ENCODE data around the gene PLCD1. TPM values are rescaled to one million over a fixed set of nuclear protein-coding genes. Genes with fewer than 3 reads are reported as not detected.

PLCD1 gene
- polyA plus RNA-seq, 3 donors from 2014 or later, result 11.6 to 18.0 (median 12.1) TPM

DNA sequence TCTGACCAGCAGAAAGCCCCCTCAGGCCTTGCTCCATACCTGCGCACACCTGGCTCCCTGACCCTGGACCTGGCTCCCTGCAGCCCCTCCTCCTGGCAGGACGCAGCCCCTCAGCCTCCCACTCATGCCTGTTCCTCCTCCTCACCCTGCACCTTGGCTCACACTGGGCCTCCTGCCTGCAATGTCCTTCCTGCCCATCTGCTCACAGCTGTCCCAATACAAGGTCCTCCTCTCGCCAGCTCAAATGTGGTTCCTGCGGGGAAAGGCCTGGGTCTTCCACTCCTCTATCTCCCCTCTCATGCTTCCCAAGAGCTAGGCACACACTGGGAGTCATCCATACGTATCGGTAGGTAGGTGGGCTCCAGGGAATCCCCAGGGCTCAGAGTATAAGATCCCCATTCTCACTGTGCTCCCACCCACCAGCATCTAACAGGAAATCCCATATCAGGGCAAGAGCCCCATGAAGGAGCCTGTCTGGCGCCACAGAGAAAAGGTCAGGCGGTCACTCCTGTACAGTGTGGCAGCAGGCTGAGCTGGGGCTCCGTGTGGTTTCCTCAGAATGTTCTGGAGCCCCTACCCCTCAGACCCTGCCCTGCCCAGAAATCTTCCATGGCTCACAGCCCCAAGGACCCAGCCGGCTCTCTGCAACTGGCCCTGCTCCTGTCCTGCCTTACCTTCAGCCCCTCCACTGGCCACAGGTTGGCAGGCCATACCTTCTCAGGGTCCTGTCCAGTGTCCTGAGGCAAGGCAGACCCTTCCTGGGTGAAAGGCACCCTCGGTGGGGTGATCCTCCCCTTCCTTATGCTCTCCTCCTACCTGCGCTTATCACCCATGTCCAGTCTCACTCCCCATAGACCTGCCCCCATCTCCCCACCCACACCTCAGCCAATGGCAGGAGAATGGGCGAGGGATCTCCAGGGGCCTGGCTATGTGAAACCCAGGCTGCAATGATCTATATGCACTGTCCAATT is 10.9 kb downstream of the PLCD1 start:
- Mint-ChIP-seq H3K27ac (peak overlapping the region in 1 of 6 donors; percentile 69), H3K4me1 (peaks cover 9 to 10% of the 10 kb centered on the region in 2 donors), H3K27me3 (ENCODE audit: low read depth in 3 of 3) (peaks cover 0 to 4% (median 0%) of the 10 kb centered on the region in 3 donors), H3K36me3 (peaks cover 32 to 38% (median 32%) of the 10 kb centered on the region in 3 donors), H3K9me3 (no peaks in the 10 kb centered on the region), H3K4me3 (no peak overlapping the region)
- no peak for DNase-seq

DNA sequence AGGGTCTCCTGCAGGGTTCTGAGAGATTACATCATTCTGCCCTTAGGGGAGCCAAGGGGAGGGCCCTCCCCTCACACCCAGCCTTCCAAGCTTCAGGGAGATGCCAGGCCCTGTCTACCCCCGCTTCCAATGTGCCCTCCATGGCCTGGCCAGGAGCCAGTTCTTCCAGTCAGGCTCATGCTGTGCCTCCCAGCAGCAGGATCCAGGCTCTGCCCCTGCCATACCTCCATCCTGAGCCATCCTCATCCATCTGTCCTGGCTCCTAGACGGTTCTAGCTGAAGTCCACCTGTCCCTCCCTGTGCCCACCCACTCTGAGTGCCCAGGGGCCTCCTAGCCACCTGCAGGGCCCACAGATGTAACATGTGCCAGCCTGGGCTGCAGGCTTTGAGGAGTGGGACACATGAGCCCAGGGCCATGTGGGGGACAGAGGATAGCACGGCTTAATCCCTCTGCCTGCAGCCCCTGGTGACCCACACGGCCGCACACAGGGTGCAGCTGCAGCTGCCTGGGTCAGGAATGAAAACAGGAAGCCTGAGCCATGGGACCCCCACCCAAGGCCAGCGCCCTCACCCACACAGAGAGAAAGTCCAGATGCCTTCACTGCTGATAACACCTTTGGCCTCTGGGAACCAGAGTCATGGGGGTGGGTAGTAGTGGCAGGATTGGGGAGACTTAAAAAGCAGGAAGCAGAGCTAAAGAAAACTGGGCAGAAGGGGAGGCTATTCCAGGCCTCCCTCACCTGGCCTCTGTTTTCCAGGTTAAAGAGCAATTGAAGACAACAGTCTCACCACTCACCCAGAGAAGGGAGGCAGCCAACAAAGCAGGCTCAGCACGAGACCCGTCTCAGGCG is 11.8 kb downstream of the PLCD1 start:
- peaks cover 33 to 38% (median 35%) of the 10 kb centered on the region in 3 donors for H3K36me3 Mint-ChIP-seq
- peaks cover 0 to 4% (median 0%) of the 10 kb centered on the region in 3 donors for H3K27me3 Mint-ChIP-seq (ENCODE audit: low read depth in 3 of 3)
- no peak overlapping the region for H3K27ac Mint-ChIP-seq
- H3K9me3 Mint-ChIP-seq, result no peaks in the 10 kb centered on the region
- H3K4me1 Mint-ChIP-seq, result peaks cover 0 to 3% of the 10 kb centered on the region in 2 donors
- no peak for DNase-seq
- H3K4me3 Mint-ChIP-seq, result no peak overlapping the region

DNA sequence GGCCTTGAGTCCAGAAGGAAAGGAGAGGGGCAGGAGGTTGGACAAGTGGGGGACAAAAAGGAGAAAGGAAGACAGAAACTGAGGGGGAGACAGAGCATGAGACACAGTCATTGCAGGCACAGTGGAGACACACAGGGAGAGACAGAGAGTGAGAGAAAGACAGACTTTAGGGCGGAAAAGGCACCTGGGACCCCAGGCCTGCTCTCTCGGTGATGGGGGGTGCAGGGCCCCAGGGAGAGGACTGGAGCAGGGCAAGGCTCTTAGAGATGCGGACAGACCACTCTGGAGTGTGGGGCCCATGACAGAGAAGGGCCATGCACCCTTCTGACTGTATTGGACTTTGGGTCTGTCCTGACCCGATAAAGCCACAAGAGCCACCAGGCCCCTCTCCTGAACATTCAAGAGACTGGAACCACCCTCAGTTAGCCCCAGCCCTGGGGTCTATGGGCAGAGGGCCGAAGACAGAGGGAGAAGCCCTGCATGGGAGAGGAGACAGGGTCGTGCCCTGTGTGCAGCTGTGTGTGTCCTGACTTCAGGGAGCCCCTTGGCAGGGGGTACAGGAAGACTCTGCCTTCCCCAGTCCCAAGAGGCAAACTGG is 12.5 kb downstream of the PLCD1 start:
- no peak overlapping the region for H3K27ac Mint-ChIP-seq

DNA sequence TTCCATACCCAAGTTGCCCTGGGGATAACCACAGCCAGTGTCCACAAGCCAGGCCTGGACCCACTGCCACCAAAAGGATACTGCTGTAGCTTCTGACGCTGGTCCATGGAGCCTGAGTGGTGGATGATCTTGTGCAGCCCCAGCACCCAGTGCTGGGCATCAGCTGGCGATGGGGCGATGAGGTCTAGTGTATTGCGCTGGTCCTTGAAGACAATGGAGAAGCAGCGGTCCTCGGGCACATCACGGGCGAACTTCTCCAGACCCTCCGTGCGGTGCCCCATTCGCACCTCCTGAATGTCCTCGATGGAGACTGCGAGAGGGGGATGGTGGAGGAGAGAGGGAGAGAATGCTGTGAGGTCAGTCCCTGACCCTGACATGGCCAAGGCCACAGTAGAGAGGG is 13.0 kb downstream of the PLCD1 start:
- Mint-ChIP-seq H3K4me3 (no peak overlapping the region), H3K9me3 (no peaks in the 10 kb centered on the region), H3K4me1 (peaks cover 0 to 3% of the 10 kb centered on the region in 2 donors), H3K36me3 (peaks cover 33 to 38% (median 35%) of the 10 kb centered on the region in 3 donors), H3K27me3 (ENCODE audit: low read depth in 3 of 3) (peaks cover 0 to 4% (median 0%) of the 10 kb centered on the region in 3 donors), H3K27ac (no peak overlapping the region)
- no peak for DNase-seq

More for the DNA sequence above, 12.5 kb downstream of the PLCD1 start:
- no peak for DNase-seq
- Mint-ChIP-seq H3K9me3 (no peaks in the 10 kb centered on the region), H3K4me3 (no peak overlapping the region), H3K27me3 (ENCODE audit: low read depth in 3 of 3) (peaks cover 0 to 4% (median 0%) of the 10 kb centered on the region in 3 donors), H3K4me1 (peaks cover 0 to 3% of the 10 kb centered on the region in 2 donors), H3K36me3 (peaks cover 33 to 38% (median 35%) of the 10 kb centered on the region in 3 donors)

DNA sequence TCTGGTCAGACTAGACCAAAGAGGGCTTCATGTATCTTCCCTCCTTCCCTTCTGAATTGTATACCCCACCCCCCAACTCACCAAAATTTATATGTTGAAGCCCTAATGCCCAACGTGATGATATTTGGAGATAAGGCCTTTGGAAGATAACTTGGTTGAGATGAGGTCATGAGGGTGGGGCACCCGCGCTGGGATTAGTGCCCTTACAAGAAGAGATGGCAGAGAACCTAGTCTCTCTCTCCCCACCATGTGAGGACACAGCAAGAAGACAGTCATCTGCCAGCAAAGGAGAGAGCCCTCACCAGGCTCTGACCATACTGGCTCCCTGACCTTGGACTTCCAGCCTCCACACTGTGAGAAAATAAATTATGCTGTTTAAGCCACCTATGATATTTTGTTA is 13.5 kb downstream of the PLCD1 start:
- Mint-ChIP-seq H3K4me1 (peaks cover 0 to 1% of the 10 kb centered on the region in 2 donors), H3K27me3 (ENCODE audit: low read depth in 3 of 3) (peaks cover 0 to 4% (median 0%) of the 10 kb centered on the region in 3 donors), H3K4me3 (no peak overlapping the region), H3K36me3 (peaks cover 33 to 38% (median 35%) of the 10 kb centered on the region in 3 donors), H3K27ac (no peak overlapping the region), H3K9me3 (no peaks in the 10 kb centered on the region)
- DNase-seq, result no peak

DNA sequence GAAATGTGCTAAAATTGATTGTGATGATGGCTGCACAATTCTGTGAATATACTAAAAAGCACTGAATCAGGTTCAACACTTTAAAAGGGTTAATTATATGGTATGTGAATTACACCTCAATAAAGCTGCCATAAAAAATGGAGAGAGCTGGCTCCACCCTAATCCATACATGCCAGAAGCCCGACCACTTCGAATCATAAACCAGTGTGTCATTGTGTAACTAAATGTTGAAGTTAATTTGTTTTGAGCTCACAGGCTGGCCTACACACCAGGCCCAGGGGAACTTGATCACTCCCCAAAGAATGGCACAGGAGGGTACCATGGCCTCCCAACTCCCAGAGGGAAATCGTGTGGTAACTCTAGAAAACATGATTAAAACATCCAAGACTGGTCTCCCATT is 14.0 kb downstream of the PLCD1 start:
- H3K27me3 Mint-ChIP-seq (ENCODE audit: low read depth in 3 of 3), result peaks cover 0 to 4% (median 0%) of the 10 kb centered on the region in 3 donors
- peaks cover 33 to 38% (median 35%) of the 10 kb centered on the region in 3 donors for H3K36me3 Mint-ChIP-seq
- H3K4me3 Mint-ChIP-seq, result no peak overlapping the region
- DNase-seq, result no peak
- no peak overlapping the region for H3K27ac Mint-ChIP-seq
- H3K9me3 Mint-ChIP-seq, result no peaks in the 10 kb centered on the region
- H3K4me1 Mint-ChIP-seq, result no peaks in the 10 kb centered on the region

DNA sequence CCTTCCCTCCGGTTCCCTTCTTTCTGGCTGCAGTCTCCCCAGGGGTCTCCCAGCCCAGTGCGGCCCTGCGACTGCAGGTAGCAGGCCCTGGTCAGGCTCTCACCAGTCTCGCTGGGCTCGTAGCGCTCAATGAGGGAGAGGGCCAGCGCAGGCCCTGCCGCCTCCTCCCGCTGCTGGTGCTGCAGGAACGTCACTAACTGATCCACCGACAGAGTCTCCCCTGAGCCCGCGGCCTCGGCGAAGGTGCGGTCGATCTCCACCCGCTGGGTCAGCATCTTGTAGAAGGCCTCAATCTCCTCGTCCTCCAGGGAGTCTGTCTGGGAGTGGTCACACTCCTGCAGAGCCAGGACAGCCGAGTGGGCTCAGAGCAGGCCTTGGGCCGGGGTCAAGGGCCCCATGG is 18.3 kb downstream of the PLCD1 start:
- H3K27me3 Mint-ChIP-seq (ENCODE audit: low read depth in 3 of 3), result peaks cover 0 to 2% (median 0%) of the 10 kb centered on the region in 3 donors
- H3K36me3 Mint-ChIP-seq, result peaks cover 21 to 28% (median 22%) of the 10 kb centered on the region in 3 donors
- no peak overlapping the region for H3K4me3 Mint-ChIP-seq
- H3K27ac Mint-ChIP-seq, result peak overlapping the region in 1 of 6 donors; percentile 14
- no peak for DNase-seq
- no peaks in the 10 kb centered on the region for H3K4me1 Mint-ChIP-seq
- no peaks in the 10 kb centered on the region for H3K9me3 Mint-ChIP-seq

DNA sequence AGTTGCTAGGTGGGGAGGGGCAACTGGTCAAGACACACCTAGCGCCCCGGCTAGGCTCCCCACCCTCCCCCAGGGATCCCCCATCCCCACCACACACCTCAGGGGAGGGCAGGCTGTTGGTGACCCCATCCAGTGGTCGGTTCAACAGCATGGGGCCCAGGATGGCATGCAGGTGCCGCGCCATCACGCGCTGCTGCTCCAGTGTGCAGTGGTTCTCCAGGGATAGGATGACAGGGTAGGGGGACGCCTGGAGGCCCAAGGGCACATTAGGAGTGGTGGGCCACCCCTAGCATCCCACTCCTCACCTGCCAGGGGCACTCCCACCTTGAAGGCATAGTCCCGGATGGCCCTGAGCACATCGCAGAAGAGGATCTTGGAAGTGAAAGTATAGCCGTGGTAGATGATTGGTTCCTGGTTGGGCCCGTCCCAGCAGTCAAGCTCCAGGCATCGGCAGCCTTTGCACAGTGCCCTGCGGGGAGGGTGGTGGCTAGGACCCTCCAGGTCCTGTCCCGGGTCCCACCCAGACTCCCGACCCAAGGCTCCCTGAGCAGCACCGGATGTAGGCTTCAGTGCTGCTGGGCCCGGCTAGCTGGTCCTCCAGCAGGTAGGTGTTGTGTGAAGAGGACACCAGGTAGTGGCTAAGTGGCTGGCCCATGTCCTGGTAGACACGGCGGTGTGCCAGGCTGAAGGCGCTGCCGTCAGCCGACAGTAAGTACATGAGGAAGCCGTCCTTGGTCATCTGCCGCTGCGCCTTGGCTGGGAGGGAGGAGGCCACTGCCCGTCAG is 19.4 kb downstream of the PLCD1 start:
- peaks cover 0 to 2% (median 0%) of the 10 kb centered on the region in 3 donors for H3K27me3 Mint-ChIP-seq (ENCODE audit: low read depth in 3 of 3)
- H3K4me3 Mint-ChIP-seq, result no peak overlapping the region
- no peak for DNase-seq
- peaks cover 13 to 16% (median 14%) of the 10 kb centered on the region in 3 donors for H3K36me3 Mint-ChIP-seq
- no peak overlapping the region for H3K27ac Mint-ChIP-seq
- no peaks in the 10 kb centered on the region for H3K9me3 Mint-ChIP-seq
- H3K4me1 Mint-ChIP-seq, result peaks cover 0 to 3% of the 10 kb centered on the region in 2 donors

DNA sequence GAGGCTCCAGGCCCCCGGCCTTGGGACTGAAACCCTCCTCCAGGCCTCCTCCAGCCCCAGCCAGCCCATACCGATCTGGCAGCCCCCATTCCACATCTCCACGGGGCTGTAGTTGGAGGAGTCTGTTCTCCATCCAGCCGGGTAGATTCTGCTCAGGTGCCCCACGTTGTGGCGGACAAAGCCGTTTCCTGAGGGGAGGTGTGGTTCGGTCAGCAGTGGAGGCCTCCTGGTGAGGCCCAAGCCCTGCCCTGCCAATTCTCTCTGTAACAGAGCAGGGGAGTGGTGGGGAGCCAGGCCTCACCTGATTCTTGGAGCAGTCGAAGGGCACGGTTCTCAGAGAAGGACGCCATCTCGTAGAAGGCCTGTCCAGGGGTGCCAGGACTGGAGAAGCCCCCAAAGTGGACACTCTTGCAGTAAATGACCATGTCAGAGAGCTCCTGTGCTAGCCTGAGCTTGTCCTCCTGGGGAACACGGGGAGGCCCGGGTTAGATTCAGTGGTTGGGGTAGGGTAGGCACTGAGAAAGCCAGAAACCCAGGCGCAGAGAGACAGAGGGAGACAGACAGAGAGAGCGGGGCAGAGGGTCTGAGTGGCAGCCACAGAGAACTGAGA is 20.4 kb downstream of the PLCD1 start:
- peaks cover 8 to 10% of the 10 kb centered on the region in 2 donors for H3K4me1 Mint-ChIP-seq
- peaks cover 5 to 10% (median 7%) of the 10 kb centered on the region in 3 donors for H3K36me3 Mint-ChIP-seq
- H3K4me3 Mint-ChIP-seq, result no peak overlapping the region
- H3K27ac Mint-ChIP-seq, result peak overlapping the region in 2 of 6 donors; percentile 19 to 61
- H3K27me3 Mint-ChIP-seq (ENCODE audit: low read depth in 3 of 3), result peaks cover 0 to 1% (median 0%) of the 10 kb centered on the region in 3 donors
- DNase-seq, result no peak
- H3K9me3 Mint-ChIP-seq, result no peaks in the 10 kb centered on the region

DNA sequence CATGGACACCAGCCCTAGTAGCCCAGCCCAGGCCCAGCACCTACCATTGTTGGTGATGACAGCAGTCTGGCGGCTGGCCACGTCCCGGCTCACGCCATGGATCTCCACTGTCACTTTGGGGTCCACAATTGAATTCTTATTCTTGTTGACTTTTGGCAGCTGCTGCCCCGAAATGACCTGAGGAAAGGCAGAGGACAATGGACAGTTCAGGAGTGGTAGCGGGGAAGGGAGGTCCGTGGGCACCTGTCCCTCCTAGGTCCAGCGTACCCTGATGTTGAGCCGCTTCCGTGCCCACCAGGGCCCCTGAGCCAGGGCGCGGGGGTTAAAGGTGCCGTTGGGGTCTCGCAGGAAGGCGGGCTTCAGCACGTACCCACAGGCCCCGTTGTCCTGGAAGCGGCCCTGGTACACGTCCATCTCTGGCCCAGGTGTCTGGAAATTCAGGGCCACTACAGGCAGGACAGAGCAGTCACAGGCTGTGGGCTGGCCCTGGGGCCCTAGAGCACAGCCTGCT is 21.2 kb downstream of the PLCD1 start:
- Mint-ChIP-seq H3K27ac (no peak overlapping the region), H3K4me3 (no peak overlapping the region), H3K9me3 (no peaks in the 10 kb centered on the region), H3K4me1 (peaks cover 8 to 12% of the 10 kb centered on the region in 2 donors), H3K27me3 (ENCODE audit: low read depth in 3 of 3) (no peaks in the 10 kb centered on the region), H3K36me3 (peaks cover 0 to 9% (median 0%) of the 10 kb centered on the region in 3 donors)
- DNase-seq, result no peak

DNA sequence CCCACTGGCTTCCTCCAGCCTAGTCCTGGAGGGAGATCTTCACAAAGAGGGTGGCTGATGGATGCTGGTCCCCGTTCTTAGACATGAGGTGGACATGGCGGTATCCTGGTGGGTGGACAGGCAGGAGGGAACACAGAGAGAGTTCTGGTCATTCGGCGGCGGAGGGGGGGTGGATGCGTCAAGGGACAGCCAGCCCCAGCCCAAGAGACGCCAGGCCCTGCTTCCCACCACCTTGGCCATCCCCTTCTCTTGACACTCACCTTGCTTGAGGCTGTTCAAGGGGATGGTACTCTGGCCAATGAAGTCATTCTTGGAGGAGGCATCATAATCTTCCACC is 21.7 kb downstream of the PLCD1 start:
- Mint-ChIP-seq H3K9me3 (no peaks in the 10 kb centered on the region), H3K4me1 (peaks cover 8 to 12% of the 10 kb centered on the region in 2 donors), H3K36me3 (peaks cover 0 to 9% (median 0%) of the 10 kb centered on the region in 3 donors), H3K27me3 (ENCODE audit: low read depth in 3 of 3) (no peaks in the 10 kb centered on the region), H3K27ac (peak overlapping the region in 1 of 6 donors; percentile 56), H3K4me3 (no peak overlapping the region)
- no peak for DNase-seq

DNA sequence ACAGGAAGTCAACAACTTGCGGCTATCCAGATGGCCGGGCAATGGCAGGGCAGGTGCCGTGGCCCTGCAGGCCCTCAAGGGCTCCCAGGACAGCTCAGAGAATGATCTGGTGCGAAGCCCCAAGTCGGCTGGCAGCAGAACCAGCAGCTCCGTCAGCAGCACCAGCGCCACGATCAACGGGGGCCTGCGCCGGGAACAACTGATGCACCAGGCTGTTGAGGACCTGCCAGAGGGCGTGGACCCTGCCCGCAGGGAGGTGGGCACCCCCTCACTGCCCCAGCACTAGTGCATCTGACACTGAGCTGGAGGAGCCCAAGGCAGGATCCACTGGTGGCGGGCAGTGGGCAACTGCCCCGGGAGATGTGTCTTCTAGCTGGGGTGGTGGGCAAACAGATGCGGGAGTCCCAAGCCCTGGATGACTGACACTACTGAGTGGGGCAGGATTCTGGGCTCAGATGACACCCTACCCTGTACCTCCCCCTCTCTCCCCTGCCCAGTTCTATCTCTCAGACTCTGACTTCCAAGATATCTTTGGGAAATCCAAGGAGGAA is 22.9 kb downstream of the PLCD1 start:
- Mint-ChIP-seq H3K9me3 (no peaks in the 10 kb centered on the region), H3K4me3 (no peak overlapping the region), H3K4me1 (peaks cover 8 to 12% of the 10 kb centered on the region in 2 donors), H3K27me3 (ENCODE audit: low read depth in 3 of 3) (no peaks in the 10 kb centered on the region), H3K27ac (no peak overlapping the region), H3K36me3 (peaks cover 0 to 9% (median 0%) of the 10 kb centered on the region in 3 donors)
- no peak for DNase-seq
